Psoas muscle (tissue), 8 donors: Measurements from ENCODE around the gene PTCRA. TPM values are rescaled to one million over a fixed set of nuclear protein-coding genes. Genes with fewer than 3 reads are reported as not detected.
"Not testable (repeated sequence)": the region's sequence is repeated elsewhere in the genome, so short reads cannot be mapped to it uniquely, and the experiment has no call there.

Experiments
- ATAC-seq, 4 donors: fragments of 200-7000 bp; cut with Tn5 transposase; one replicate each; pipeline ENCODE4 v1.9.1; 2020; ENCODE audit warnings: moderate library complexity in 3 of 4, mild to moderate bottlenecking in 2 of 4
- DNase-seq, 2 donors: peaks; one replicate each; pipeline ENCODE4 v3.0.0-alpha.2; 2020
- H3K27ac ChIP-seq: fragments of 200-600 bp; one replicate; pipeline ENCODE4 v1.8.0; 2022
- H3K27me3 ChIP-seq, 3 donors: fragments of 200-600 bp in 1 of 3; one replicate each; pipeline versions ENCODE4 v1.6.1 to v1.8.0; 2013 to 2022; ENCODE audit warnings: low read length in 2 of 3, mild to moderate bottlenecking in 2 of 3, moderate library complexity in 1 of 3; ENCODE audit not compliant: insufficient read depth in 3 of 3
- H3K36me3 ChIP-seq, 2 donors: fragments of 200-600 bp in 1 of 2; one replicate each; pipeline versions ENCODE4 v1.6.1 to v1.8.0; 2013 to 2022; ENCODE audit warnings: low read depth in 1 of 2, mild to moderate bottlenecking in 1 of 2, moderate library complexity in 1 of 2; ENCODE audit not compliant: insufficient read depth in 1 of 2
- H3K4me1 ChIP-seq: fragments of 200-600 bp; one replicate; pipeline ENCODE4 v1.8.0; 2022
- H3K4me3 ChIP-seq: fragments of 200-600 bp; one replicate; pipeline ENCODE4 v1.8.0; 2022; ENCODE audit warnings: mild to moderate bottlenecking
- H3K9me3 ChIP-seq: fragments of 200-600 bp; one replicate; pipeline ENCODE4 v1.8.0; 2022
- WGBS, 3 donors: extraction: QIAGEN DNeasy Blood & Tissue Kit; methylation state at CpG; one replicate each; pipeline versions ENCODE4 v1.1.6 to v1.1.7; 2013; 5-methylcytosine and 5-hydroxymethylcytosine counted together
- intact Hi-C, 2 donors: fragments of 100-400 bp; cut with DNase I; formaldehyde crosslinking; loops; one replicate each; pipeline versions ENCODE4 v1.11.0 to v1.14.2; 2022
- polyA plus RNA-seq, 3 donors: library from polyadenylated mRNA; stranded (reverse); fragments of 200-250 nt; gene quantifications; one replicate each; pipeline ENCODE4 v1.2.3, GENCODE V29; 2013
- total RNA-seq, 4 donors: library from RNA; stranded (reverse); fragmentation: NEBNext Ultra II Directional in 2 of 4; extraction: Animal tissue kit (Norgen Biotek cat#: 25700) in 2 of 4; gene quantifications; one replicate each; pipeline versions ENCODE4 v1.2.1 to v1.2.4, GENCODE V29; 2021 to 2023
- TF ChIP-seq, protein P1 (sequence below): fragments of 200-600 bp; IDR thresholded peaks from one replicate; pipeline ENCODE4 v1.8.0; 2022; ENCODE audit warnings: antibody characterized with exemption
- donor health status: healthy with polysubstance abuse.
- donor health status: DM: no; HTN: no; CAD: no; lungs with moderate emphysema.
- donor health status: Bipolar disorder and iron deficiency.
- donor health status: healthy.
- donor health status: DM: yes; HTN: yes; CAD: no.
- donor health status: DM: no; HTN: no; CAD: no.
- donor health status: DM: no; HTN: no; CAD: no.
- donor health status: DM: yes; HTN: yes; CAD: no.

PTCRA gene
- total and polyA plus RNA-seq, 7 donors: 0.09 TPM; not detected in 6

DNA sequence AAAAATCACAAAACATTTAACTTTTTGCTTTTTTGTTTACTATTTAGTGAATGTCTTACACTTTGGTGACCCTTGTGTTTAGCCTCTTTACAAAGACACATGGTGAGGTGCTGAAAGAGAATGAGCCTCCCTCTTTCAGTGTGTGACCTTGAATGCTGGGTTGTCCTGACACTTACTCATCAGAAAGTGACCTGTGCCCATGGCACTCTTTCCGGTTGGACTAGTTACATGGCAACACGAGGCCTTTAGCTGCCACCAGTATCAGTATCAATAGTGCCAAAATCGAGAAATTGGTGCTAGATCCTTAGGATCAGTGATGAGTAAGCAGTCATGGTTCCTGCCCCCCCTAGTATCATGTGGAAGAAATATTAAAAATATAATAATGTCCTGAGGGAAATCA is 38.2 kb upstream of the PTCRA start:
- intact Hi-C loops: loop anchor here (2.0 to 10.0 kb wide), 7 partner anchors 21 to 217 kb away; partner anchors contain the start of genes BICRAL (in 1 of the 2), PRPH2 (in 1 of the 2) and TBCC (in 1 of the 2)
- TF ChIP-seq, protein P1, sequence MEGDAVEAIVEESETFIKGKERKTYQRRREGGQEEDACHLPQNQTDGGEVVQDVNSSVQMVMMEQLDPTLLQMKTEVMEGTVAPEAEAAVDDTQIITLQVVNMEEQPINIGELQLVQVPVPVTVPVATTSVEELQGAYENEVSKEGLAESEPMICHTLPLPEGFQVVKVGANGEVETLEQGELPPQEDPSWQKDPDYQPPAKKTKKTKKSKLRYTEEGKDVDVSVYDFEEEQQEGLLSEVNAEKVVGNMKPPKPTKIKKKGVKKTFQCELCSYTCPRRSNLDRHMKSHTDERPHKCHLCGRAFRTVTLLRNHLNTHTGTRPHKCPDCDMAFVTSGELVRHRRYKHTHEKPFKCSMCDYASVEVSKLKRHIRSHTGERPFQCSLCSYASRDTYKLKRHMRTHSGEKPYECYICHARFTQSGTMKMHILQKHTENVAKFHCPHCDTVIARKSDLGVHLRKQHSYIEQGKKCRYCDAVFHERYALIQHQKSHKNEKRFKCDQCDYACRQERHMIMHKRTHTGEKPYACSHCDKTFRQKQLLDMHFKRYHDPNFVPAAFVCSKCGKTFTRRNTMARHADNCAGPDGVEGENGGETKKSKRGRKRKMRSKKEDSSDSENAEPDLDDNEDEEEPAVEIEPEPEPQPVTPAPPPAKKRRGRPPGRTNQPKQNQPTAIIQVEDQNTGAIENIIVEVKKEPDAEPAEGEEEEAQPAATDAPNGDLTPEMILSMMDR: no peak
- Histone ChIP-seq H3K27me3 (no peaks in the 10 kb centered on the region), H3K4me1 (peaks cover 25% of the 10 kb centered on the region), H3K27ac (peak overlapping the region; percentile 61), H3K9me3 (no peaks in the 10 kb centered on the region), H3K36me3 (peaks cover 0 to 18% of the 10 kb centered on the region in 2 donors), H3K4me3 (no peak overlapping the region)
- DNase-seq: no peak
- no peak for ATAC-seq
- WGBS, 3 donors: 46 to 74% (median 50%) methylated on average over 3 of the region's 3 CpGs

DNA sequence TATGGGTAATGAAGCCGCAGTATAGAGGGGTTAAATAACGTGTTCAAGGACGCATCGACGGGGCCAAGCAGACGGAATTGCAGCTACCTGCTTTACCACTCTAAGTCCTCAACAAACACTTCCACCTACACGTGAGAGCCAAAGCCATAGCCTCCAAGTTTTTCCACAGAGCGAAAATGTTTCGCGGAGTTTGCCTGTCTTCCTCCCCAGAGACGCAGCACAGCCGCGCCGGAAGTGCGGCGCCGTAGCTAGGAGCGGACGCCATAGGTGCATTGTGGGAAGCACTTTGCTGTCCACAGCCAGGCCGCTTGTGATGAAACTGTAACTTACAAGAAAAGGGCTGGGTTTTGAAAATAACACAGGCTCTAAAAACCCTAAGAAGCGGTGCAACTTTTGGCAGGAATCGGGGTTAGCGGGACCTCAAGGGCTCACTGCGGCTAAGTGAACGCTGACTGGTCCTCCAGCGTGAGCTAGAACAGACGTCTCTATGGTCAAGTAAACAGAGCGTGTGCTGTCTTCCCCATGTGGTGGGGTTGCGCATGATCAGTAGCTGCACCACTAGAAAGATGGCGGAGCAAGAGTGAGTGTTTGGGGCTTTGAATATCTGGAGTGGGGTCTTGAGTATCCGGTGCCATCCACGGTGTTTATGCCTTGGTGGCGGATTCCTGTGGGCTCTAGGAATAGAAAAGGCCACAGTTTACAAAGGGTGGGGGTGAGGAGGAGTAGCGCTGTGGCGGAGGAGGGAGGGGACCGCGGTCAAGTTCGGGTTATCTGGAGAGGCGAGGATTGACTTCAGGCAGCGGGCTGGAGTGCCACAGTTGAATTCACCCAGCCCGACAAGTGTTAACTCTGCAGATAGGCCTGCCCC is 36.2 kb upstream of the PTCRA start, which contains the start of gene RPL7L1:
Gene RPL7L1 (plus strand): TSS at position 245 of the 868 bp plus-strand sequence. CDS start 295 bp downstream, at position 540.
- intact Hi-C loops: loop anchor here (2.0 to 10.0 kb wide), 5 partner anchors 97 to 217 kb away; partner anchors contain the start of genes BICRAL (in 1 of the 2), PRPH2 (in 1 of the 2) and TBCC (in 1 of the 2)
- H3K27me3 ChIP-seq: no peaks in the 10 kb centered on the region
- H3K27ac ChIP-seq: peak within 1 kb of the TSS; percentile 96
- H3K4me3 ChIP-seq: peak within 1 kb of the TSS; percentile 74
- H3K36me3 ChIP-seq: peaks cover 7 to 37% of the 10 kb centered on the region in 2 donors
- DNase-seq (peak; percentile 80 to 90), ATAC-seq (peak; percentile 94 to 95 (median 95))
- H3K4me1 ChIP-seq: peaks cover 31% of the 10 kb centered on the region
- H3K9me3 ChIP-seq: no peaks in the 10 kb centered on the region
- WGBS, 3 donors: 0 to 1% (median 0%) methylated on average over 41 of the region's 41 CpGs
- TF ChIP-seq, protein P1: peak; percentile 12

DNA sequence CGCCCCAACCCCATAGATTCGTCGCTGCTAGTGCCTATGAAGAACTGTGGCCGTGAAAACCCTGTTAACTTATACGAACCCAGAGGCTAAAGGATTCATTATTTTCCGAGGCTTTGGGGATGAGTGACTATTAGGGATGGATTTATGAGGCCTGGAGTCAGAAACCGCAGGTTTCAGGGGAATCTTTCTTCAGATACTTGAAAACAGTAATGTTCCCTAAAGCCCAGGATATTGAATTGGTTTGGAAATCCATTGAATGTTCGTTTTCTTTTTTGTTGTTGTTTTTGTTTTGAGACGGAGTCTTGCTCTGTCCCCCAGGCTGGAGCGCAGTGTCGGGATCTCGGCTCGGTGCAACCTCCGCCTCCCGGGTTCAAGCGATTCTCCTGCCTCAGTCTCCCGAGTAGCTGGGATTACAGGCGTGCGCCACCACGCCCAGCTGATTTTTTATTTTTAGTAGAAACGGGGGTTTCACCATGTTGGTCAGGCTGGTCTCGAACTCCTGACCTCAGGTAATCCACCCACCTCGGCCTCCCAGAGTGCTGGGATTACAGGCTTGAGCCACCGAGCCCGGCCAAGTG is 35.5 kb upstream of the PTCRA start:
- ATAC-seq, intact Hi-C loops, H3K9me3 ChIP-seq, DNase-seq, H3K27me3 ChIP-seq: not testable (repeated sequence)
- WGBS, 3 donors: 7 to 9% (median 8%) methylated on average over 25 of the region's 25 CpGs
- Histone ChIP-seq H3K36me3 (peaks cover 7 to 45% of the 10 kb centered on the region in 2 donors), H3K4me3 (peak overlapping the region; percentile 74), H3K4me1 (peaks cover 31% of the 10 kb centered on the region), H3K27ac (peak overlapping the region; percentile 96)

DNA sequence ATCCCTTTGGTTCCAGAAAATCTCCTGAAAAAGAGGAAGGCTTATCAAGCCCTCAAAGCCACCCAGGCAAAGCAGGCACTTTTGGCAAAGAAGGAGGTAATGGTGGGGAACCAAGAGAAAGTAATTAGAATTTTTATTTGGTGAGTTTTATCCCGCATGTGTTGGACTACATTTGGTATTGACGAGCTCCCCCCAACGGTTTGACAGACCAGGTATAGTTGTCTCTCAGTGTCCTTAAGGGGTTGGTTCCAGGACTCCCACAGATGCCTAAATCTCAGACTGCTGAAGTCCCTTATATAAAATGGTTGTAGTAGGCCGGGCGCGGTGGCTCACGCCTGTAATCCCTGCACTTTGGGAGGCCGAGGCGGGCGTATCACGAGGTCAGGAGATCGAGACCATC is 35.0 kb upstream of the PTCRA start:
- Histone ChIP-seq H3K27ac (peak overlapping the region; percentile 96), H3K4me1 (peaks cover 31% of the 10 kb centered on the region), H3K4me3 (peak overlapping the region; percentile 74), H3K36me3 (peaks cover 12 to 50% of the 10 kb centered on the region in 2 donors)
- H3K9me3 ChIP-seq, ATAC-seq, intact Hi-C loops, DNase-seq, H3K27me3 ChIP-seq: not testable (repeated sequence)
- 83 to 88% (median 84%) methylated on average over 12 of the region's 12 CpGs for WGBS, 3 donors

DNA sequence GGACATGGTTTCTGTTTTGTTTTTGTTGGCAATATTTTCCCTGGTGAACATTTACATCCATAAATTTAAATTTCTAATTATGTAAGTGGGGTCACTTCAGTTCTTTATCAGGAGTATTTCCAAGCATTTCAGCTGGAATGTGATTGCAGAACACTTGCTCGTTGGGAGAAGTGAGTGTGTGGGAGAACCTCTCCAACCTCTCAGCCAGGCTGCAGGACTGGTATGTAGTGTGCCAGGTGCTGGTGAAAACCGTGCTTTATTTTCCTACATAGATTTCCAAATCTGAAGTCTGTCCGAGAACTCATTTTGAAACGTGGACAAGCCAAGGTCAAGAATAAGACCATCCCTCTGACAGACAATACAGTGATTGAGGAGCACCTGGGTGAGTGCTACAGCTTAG is 30.2 kb upstream of the PTCRA start:
- Histone ChIP-seq H3K4me3 (no peak overlapping the region), H3K4me1 (peaks cover 37% of the 10 kb centered on the region), H3K27me3 (no peaks in the 10 kb centered on the region), H3K9me3 (no peaks in the 10 kb centered on the region), H3K27ac (no peak overlapping the region), H3K36me3 (peaks cover 15 to 79% of the 10 kb centered on the region in 2 donors)
- TF ChIP-seq, protein P1: no peak
- no peak for ATAC-seq
- DNase-seq: no peak
- WGBS, 3 donors: 58 to 72% (median 61%) methylated on average over 4 of the region's 4 CpGs
- intact Hi-C loops: no loop called here

DNA sequence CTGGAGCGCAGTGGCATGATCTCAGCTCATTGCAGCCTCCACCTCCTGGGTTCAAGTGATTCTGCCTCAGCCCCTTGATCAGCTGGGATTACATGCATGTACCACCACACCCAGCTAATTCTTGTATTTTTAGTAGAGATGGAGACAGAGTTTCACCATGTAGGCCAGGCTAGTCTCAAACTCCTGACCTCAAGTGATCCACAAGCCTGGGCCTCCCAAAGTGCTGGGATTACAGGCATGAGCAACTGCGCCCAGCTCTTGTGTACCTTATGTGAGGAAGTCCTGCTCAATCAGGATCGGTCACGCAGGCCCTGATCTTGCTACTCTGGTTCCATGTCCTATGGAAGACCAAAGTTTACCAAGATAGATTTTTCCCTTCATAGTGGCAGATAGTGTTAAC is 27.7 kb upstream of the PTCRA start:
- H3K27ac ChIP-seq, H3K9me3 ChIP-seq, H3K4me3 ChIP-seq, intact Hi-C loops, DNase-seq, H3K27me3 ChIP-seq, ATAC-seq: not testable (repeated sequence)
- 74 to 100% (median 93%) methylated on average over 4 of the region's 4 CpGs for WGBS, 3 donors
- Histone ChIP-seq H3K4me1 (peaks cover 21% of the 10 kb centered on the region), H3K36me3 (peaks cover 15 to 56% of the 10 kb centered on the region in 2 donors)
